HEK293 (cell line): Measurements from ENCODE around the gene SMPX.

ENCODE experiments used
- EGR2 ChIP-seq: fragments of 450-650 bp; formaldehyde crosslinking; IDR thresholded peaks from 2 replicates; pipeline ENCODE4 v1.5.1; 2016; ENCODE audit warnings: low read depth, missing biosample characterization, missing genetic modification characterization
- GLIS1 ChIP-seq: fragments of 450-650 bp; formaldehyde crosslinking; IDR thresholded peaks from 2 replicates; pipeline ENCODE4 v1.5.1; 2016; ENCODE audit warnings: missing biosample characterization, missing genetic modification characterization
- KLF1 ChIP-seq: fragments of 450-650 bp; formaldehyde crosslinking; IDR thresholded peaks from 2 replicates; pipeline ENCODE4 v1.5.1; 2016; ENCODE audit warnings: missing biosample characterization, missing genetic modification characterization
- SETDB1 ChIP-seq: IDR thresholded peaks from one replicate; pipeline ENCODE4 v1.6.1; 2017; ENCODE audit warnings: mild to moderate bottlenecking, low read length, moderate library complexity, mixed read lengths; ENCODE audit not compliant: insufficient read length
- SP3 ChIP-seq: fragments of 450-650 bp; formaldehyde crosslinking; IDR thresholded peaks from 2 replicates; pipeline ENCODE4 v1.5.1; 2016; ENCODE audit warnings: missing biosample characterization, missing genetic modification characterization
- SP7 ChIP-seq: fragments of 450-650 bp; formaldehyde crosslinking; IDR thresholded peaks from 2 replicates; pipeline ENCODE4 v1.5.1; 2016; ENCODE audit warnings: missing biosample characterization, missing genetic modification characterization
- YY1 ChIP-seq: fragments of 450-650 bp; formaldehyde crosslinking; IDR thresholded peaks from 2 replicates; pipeline ENCODE4 v1.5.1; 2018; ENCODE audit warnings: missing biosample characterization, missing genetic modification characterization
- ZBTB1 ChIP-seq: fragments of 450-650 bp; formaldehyde crosslinking; IDR thresholded peaks from 2 replicates; pipeline ENCODE4 v1.5.1; 2016; ENCODE audit warnings: missing biosample characterization, missing genetic modification characterization
- ZBTB21 ChIP-seq: fragments of 450-650 bp; formaldehyde crosslinking; IDR thresholded peaks from 2 replicates; pipeline ENCODE4 v1.5.1; 2017; ENCODE audit warnings: missing biosample characterization, missing genetic modification characterization
- ZFP41 ChIP-seq: fragments of 450-650 bp; formaldehyde crosslinking; IDR thresholded peaks from 2 replicates; pipeline ENCODE4 v1.5.1; 2016; ENCODE audit warnings: missing biosample characterization, missing genetic modification characterization, borderline replicate concordance
- ZNF146 ChIP-seq: fragments of 450-650 bp; formaldehyde crosslinking; IDR thresholded peaks from 2 replicates; pipeline ENCODE4 v1.5.1; 2016; ENCODE audit warnings: missing biosample characterization, missing genetic modification characterization
- ZNF16 ChIP-seq: fragments of 450-650 bp; formaldehyde crosslinking; IDR thresholded peaks from 2 replicates; pipeline ENCODE4 v1.5.1; 2016; ENCODE audit warnings: low read depth, missing biosample characterization, missing genetic modification characterization
- ZNF2 ChIP-seq: fragments of 450-650 bp; formaldehyde crosslinking; IDR thresholded peaks from 2 replicates; pipeline ENCODE4 v1.5.1; 2016; ENCODE audit warnings: missing biosample characterization, missing genetic modification characterization
- ZNF202 ChIP-seq: fragments of 450-650 bp; formaldehyde crosslinking; IDR thresholded peaks from 2 replicates; pipeline ENCODE4 v1.5.1; 2016; ENCODE audit warnings: missing biosample characterization, missing genetic modification characterization, borderline replicate concordance
- ZNF214 ChIP-seq: fragments of 450-650 bp; formaldehyde crosslinking; IDR thresholded peaks from 2 replicates; pipeline ENCODE4 v1.5.1; 2017; ENCODE audit warnings: missing biosample characterization, mild to moderate bottlenecking, missing genetic modification characterization, borderline replicate concordance
- ZNF248 ChIP-seq: fragments of 450-650 bp; formaldehyde crosslinking; IDR thresholded peaks from 2 replicates; pipeline ENCODE4 v1.5.1; 2017; ENCODE audit warnings: missing biosample characterization, missing genetic modification characterization
- ZNF423 ChIP-seq: fragments of 450-650 bp; formaldehyde crosslinking; IDR thresholded peaks from 2 replicates; pipeline ENCODE4 v1.5.1; 2016; ENCODE audit warnings: missing biosample characterization, missing genetic modification characterization
- ZNF426 ChIP-seq: fragments of 450-650 bp; formaldehyde crosslinking; IDR thresholded peaks from 2 replicates; pipeline ENCODE4 v1.5.1; 2017; ENCODE audit warnings: missing biosample characterization, missing genetic modification characterization, mild to moderate bottlenecking, inconsistent platforms, moderate library complexity
- ZNF433 ChIP-seq: fragments of 450-650 bp; formaldehyde crosslinking; IDR thresholded peaks from 2 replicates; pipeline ENCODE4 v1.5.1; 2016; ENCODE audit warnings: missing biosample characterization, missing genetic modification characterization, low read depth
- ZNF530 ChIP-seq: fragments of 450-650 bp; formaldehyde crosslinking; IDR thresholded peaks from 2 replicates; pipeline ENCODE4 v1.5.1; 2016; ENCODE audit warnings: low read depth, missing biosample characterization, missing genetic modification characterization
- ZNF600 ChIP-seq: fragments of 450-650 bp; formaldehyde crosslinking; IDR thresholded peaks from 2 replicates; pipeline ENCODE4 v1.5.1; 2016; ENCODE audit warnings: missing biosample characterization, missing genetic modification characterization
- ZNF629 ChIP-seq: fragments of 450-650 bp; formaldehyde crosslinking; IDR thresholded peaks from 2 replicates; pipeline ENCODE4 v1.5.1; 2017; ENCODE audit warnings: missing biosample characterization, missing genetic modification characterization
- ZNF664 ChIP-seq: fragments of 450-650 bp; formaldehyde crosslinking; IDR thresholded peaks from 2 replicates; pipeline ENCODE4 v1.5.1; 2016; ENCODE audit warnings: missing biosample characterization, missing genetic modification characterization
- ZNF76 ChIP-seq: fragments of 450-650 bp; formaldehyde crosslinking; IDR thresholded peaks from 2 replicates; pipeline ENCODE4; 2016; ENCODE audit warnings: low read depth, missing biosample characterization, missing genetic modification characterization, borderline replicate concordance
- ZNF785 ChIP-seq: fragments of 450-650 bp; formaldehyde crosslinking; IDR thresholded peaks from 2 replicates; pipeline ENCODE4 v1.5.1; 2016; ENCODE audit warnings: missing biosample characterization, missing genetic modification characterization
- ZNF830 ChIP-seq: fragments of 450-650 bp; IDR thresholded peaks from 2 replicates; pipeline ENCODE4 v1.5.0; 2018; ENCODE audit warnings: missing biosample characterization, missing genetic modification characterization, low read depth, mild to moderate bottlenecking, moderate library complexity
- ZSCAN30 ChIP-seq: fragments of 450-650 bp; IDR thresholded peaks from 2 replicates; pipeline ENCODE4 v1.5.1; 2018; ENCODE audit warnings: missing biosample characterization, mild to moderate bottlenecking, missing genetic modification characterization, moderate library complexity
- ZXDB ChIP-seq: fragments of 450-650 bp; formaldehyde crosslinking; IDR thresholded peaks from 2 replicates; pipeline ENCODE4 v1.5.1; 2016; ENCODE audit warnings: missing biosample characterization, missing genetic modification characterization
- TF ChIP-seq, protein P1 (sequence below): fragments of 450-650 bp; formaldehyde crosslinking; IDR thresholded peaks from 2 replicates; pipeline ENCODE4 v1.5.1; 2016; ENCODE audit warnings: missing biosample characterization, missing genetic modification characterization
- TF ChIP-seq, protein P2 (sequence below): fragments of 450-650 bp; formaldehyde crosslinking; IDR thresholded peaks from 2 replicates; pipeline ENCODE4 v1.5.1; 2016; ENCODE audit warnings: missing biosample characterization, missing genetic modification characterization
- TF ChIP-seq, protein P3 (sequence below): fragments of 450-650 bp; formaldehyde crosslinking; IDR thresholded peaks from 2 replicates; pipeline ENCODE4 v1.5.1; 2016; ENCODE audit warnings: missing biosample characterization, missing genetic modification characterization
- TF ChIP-seq, protein P4 (sequence below): fragments of 450-650 bp; formaldehyde crosslinking; IDR thresholded peaks from 2 replicates; pipeline ENCODE4 v1.5.1; 2016; ENCODE audit warnings: missing biosample characterization, missing genetic modification characterization
- TF ChIP-seq, protein P5 (sequence below): fragments of 450-650 bp; formaldehyde crosslinking; IDR thresholded peaks from 2 replicates; pipeline ENCODE4 v1.5.1; 2016; ENCODE audit warnings: missing biosample characterization, missing genetic modification characterization
- TF ChIP-seq, protein P6 (sequence below): fragments of 450-650 bp; formaldehyde crosslinking; IDR thresholded peaks from 2 replicates; pipeline ENCODE4 v1.5.1; 2016; ENCODE audit warnings: missing biosample characterization, missing genetic modification characterization, borderline replicate concordance

Gene SMPX

DNA sequence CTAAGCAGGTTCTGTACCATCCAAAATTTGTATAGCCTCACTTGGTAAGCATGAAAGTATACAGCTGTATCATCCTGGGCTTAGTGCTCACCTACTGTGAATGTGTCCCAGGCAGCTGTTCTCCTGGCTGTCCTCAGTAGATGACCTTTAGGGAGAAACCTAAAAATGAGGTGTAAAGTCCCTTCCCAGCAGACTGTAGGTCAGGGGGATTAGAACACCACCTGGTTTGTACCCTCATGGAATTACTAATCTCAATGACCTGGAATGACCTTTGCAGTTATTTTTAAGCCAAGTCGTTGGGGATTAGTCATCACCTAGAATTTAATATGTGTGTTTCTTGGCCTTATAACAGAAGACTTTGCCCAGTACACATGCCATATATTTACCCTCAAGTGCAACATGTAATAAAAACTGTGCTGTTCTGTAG is 42.4 kb upstream of the SMPX start (continued):
- TF ChIP-seq ZBTB21 (tag by site-specific recombination) (peak; percentile 49; the same call in 1 of the 2 replicates), ZXDB (peak; percentile 51; the same call in 1 of the 2 replicates), ZNF664 (tag by site-specific recombination) (no peak), ZNF202 (no peak), ZSCAN30 (tag by site-specific recombination) (no peak), SP7 (tag by site-specific recombination) (peak; percentile 23; the same call in 1 of the 2 replicates), ZNF600 (tag by site-specific recombination) (no peak), ZNF785 (tag by site-specific recombination) (no peak), ZNF426 (tag by site-specific recombination) (no peak), GLIS1 (tag by site-specific recombination) (no peak), ZNF629 (tag by site-specific recombination) (peak; percentile 72), ZNF16 (no peak), ZNF214 (tag by site-specific recombination) (no peak), ZNF530 (no peak), ZNF76 (tag by site-specific recombination) (no peak), ZFP41 (no peak), SP3 (no peak), ZNF146 (tag by site-specific recombination) (no peak), ZNF248 (no peak), KLF1 (no peak), EGR2 (tag by site-specific recombination) (no peak), YY1 (tag by site-specific recombination) (no peak), ZNF433 (no peak), ZNF830 (no peak), ZNF423 (tag by site-specific recombination) (no peak), ZNF2 (tag by site-specific recombination) (no peak), SETDB1 (no peak), ZBTB1 (tag by site-specific recombination) (no peak)
- TF ChIP-seq, protein P1, sequence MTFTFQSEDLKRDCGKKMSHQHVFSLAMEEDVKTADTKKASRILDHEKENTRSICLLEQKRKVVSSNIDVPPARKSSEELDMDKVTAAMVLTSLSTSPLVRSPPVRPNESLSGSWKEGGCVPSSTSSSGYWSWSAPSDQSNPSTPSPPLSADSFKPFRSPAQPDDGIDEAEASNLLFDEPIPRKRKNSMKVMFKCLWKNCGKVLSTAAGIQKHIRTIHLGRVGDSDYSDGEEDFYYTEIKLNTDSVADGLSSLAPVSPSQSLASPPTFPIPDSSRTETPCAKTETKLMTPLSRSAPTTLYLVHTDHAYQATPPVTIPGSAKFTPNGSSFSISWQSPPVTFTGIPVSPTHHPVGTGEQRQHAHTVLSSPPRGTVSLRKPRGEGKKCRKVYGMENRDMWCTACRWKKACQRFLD, result no peak
- TF ChIP-seq, protein P2, sequence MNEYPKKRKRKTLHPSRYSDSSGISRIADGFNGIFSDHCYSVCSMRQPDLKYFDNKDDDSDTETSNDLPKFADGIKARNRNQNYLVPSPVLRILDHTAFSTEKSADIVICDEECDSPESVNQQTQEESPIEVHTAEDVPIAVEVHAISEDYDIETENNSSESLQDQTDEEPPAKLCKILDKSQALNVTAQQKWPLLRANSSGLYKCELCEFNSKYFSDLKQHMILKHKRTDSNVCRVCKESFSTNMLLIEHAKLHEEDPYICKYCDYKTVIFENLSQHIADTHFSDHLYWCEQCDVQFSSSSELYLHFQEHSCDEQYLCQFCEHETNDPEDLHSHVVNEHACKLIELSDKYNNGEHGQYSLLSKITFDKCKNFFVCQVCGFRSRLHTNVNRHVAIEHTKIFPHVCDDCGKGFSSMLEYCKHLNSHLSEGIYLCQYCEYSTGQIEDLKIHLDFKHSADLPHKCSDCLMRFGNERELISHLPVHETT (tag by site-specific recombination), result peak; percentile 52; the same call in 1 of the 2 replicates
- TF ChIP-seq, protein P3, sequence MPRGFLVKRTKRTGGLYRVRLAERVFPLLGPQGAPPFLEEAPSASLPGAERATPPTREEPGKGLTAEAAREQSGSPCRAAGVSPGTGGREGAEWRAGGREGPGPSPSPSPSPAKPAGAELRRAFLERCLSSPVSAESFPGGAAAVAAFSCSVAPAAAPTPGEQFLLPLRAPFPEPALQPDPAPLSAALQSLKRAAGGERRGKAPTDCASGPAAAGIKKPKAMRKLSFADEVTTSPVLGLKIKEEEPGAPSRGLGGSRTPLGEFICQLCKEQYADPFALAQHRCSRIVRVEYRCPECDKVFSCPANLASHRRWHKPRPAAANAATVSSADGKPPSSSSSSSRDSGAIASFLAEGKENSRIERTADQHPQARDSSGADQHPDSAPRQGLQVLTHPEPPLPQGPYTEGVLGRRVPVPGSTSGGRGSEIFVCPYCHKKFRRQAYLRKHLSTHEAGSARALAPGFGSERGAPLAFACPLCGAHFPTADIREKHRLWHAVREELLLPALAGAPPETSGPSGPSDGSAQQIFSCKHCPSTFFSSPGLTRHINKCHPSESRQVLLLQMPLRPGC (tag by site-specific recombination), result no peak
- TF ChIP-seq, protein P4, sequence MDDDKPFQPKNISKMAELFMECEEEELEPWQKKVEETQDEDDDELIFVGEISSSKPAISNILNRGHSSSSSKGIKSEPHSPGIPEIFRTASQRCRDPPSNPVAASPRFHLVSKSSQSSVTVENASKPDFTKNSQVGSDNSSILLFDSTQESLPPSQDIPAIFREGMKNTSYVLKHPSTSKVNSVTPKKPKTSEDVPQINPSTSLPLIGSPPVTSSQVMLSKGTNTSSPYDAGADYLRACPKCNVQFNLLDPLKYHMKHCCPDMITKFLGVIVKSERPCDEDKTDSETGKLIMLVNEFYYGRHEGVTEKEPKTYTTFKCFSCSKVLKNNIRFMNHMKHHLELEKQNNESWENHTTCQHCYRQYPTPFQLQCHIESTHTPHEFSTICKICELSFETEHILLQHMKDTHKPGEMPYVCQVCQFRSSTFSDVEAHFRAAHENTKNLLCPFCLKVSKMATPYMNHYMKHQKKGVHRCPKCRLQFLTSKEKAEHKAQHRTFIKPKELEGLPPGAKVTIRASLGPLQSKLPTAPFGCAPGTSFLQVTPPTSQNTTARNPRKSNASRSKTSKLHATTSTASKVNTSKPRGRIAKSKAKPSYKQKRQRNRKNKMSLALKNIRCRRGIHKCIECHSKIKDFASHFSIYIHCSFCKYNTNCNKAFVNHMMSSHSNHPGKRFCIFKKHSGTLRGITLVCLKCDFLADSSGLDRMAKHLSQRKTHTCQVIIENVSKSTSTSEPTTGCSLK (tag by site-specific recombination), result no peak
- TF ChIP-seq, protein P5, sequence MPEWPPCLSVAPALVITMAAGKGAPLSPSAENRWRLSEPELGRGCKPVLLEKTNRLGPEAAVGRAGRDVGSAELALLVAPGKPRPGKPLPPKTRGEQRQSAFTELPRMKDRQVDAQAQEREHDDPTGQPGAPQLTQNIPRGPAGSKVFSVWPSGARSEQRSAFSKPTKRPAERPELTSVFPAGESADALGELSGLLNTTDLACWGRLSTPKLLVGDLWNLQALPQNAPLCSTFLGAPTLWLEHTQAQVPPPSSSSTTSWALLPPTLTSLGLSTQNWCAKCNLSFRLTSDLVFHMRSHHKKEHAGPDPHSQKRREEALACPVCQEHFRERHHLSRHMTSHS (tag by site-specific recombination), result no peak
- TF ChIP-seq, protein P6, sequence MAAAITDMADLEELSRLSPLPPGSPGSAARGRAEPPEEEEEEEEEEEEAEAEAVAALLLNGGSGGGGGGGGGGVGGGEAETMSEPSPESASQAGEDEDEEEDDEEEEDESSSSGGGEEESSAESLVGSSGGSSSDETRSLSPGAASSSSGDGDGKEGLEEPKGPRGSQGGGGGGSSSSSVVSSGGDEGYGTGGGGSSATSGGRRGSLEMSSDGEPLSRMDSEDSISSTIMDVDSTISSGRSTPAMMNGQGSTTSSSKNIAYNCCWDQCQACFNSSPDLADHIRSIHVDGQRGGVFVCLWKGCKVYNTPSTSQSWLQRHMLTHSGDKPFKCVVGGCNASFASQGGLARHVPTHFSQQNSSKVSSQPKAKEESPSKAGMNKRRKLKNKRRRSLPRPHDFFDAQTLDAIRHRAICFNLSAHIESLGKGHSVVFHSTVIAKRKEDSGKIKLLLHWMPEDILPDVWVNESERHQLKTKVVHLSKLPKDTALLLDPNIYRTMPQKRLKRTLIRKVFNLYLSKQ (tag by site-specific recombination), result no peak
